Heart left ventricle (tissue), 16 donors: ENCODE results near the gene RNFT2. TPM values are rescaled to one million over a fixed set of nuclear protein-coding genes. Genes with fewer than 3 reads are reported as not detected.

Experiments
- ATAC-seq, 4 donors: fragments of 200-7000 bp; cut with Tn5 transposase; one replicate each; pipeline ENCODE4 v1.9.1; 2020 to 2022; ENCODE audit warnings: moderate library complexity in 4 of 4, mild to moderate bottlenecking in 3 of 4, moderate number of reproducible peaks in 1 of 4
- DNase-seq, 5 donors: peaks; one replicate each; pipeline ENCODE4 v3.0.0-alpha.2; 2020
- H3K27ac ChIP-seq, 12 donors: fragments of 200-600 bp; sonication (generic) in 4 of 12; one replicate each; pipeline versions ENCODE4 v1.5.0 to v1.8.0; 2016 to 2022; ENCODE audit warnings: mild to moderate bottlenecking in 2 of 12
- H3K27me3 ChIP-seq, 9 donors: fragments of 200-600 bp; sonication (generic) in 2 of 9; one replicate each; pipeline versions ENCODE4 v1.5.1 to v1.8.0; 2016 to 2022; ENCODE audit warnings: mild to moderate bottlenecking in 3 of 9
- H3K36me3 ChIP-seq, 9 donors: fragments of 200-600 bp; sonication (generic) in 2 of 9; one replicate each; pipeline versions ENCODE4 v1.5.0 to v1.8.0; 2018 to 2022; ENCODE audit warnings: mild to moderate bottlenecking in 2 of 9
- H3K4me1 ChIP-seq, 12 donors: fragments of 200-600 bp; sonication (generic) in 4 of 12; one replicate each; pipeline versions ENCODE4 v1.5.0 to v1.8.0; 2016 to 2022; ENCODE audit warnings: mild to moderate bottlenecking in 3 of 12
- H3K4me3 ChIP-seq, 12 donors: fragments of 200-600 bp; sonication (generic) in 4 of 12; one replicate each; pipeline versions ENCODE4 v1.5.0 to v1.8.0; 2017 to 2022; ENCODE audit warnings: mild to moderate bottlenecking in 9 of 12, moderate library complexity in 4 of 12
- H3K9me3 ChIP-seq, 12 donors: fragments of 200-600 bp; sonication (generic) in 4 of 12; one replicate each; pipeline versions ENCODE4 v1.5.0 to v1.8.0; 2016 to 2022; ENCODE audit warnings: mild to moderate bottlenecking in 1 of 12
- POLR2A ChIP-seq, 2 donors: fragments of 450-650 bp; IDR thresholded peaks; one replicate each; pipeline ENCODE4 v1.6.1; 2017; ENCODE audit warnings: antibody characterized with exemption in 2 of 2, mild to moderate bottlenecking in 2 of 2, moderate library complexity in 2 of 2
- WGBS, 4 donors: extraction: QIAGEN DNeasy Blood & Tissue Kit in 2 of 4; methylation state at CpG; one replicate each; pipeline versions ENCODE4 v1.1.5 to v1.1.7; 2013 to 2018; 5-methylcytosine and 5-hydroxymethylcytosine counted together
- intact Hi-C, 10 donors: fragments of 100-400 bp; cut with DNase I; formaldehyde crosslinking; loops; one replicate each; pipeline versions ENCODE4 v1.11.1 to v1.14.2; 2022
- polyA plus RNA-seq, 2 donors: library from polyadenylated mRNA; stranded (reverse); fragments of 200-250 nt; gene quantifications; one replicate each; pipeline ENCODE4 v1.2.3, GENCODE V29; 2013
- total RNA-seq, 9 donors: library from RNA; depleted of rRNA in 2 of 9; stranded (reverse); fragments of >200 nt in 2 of 9; fragmentation: NEBNext Ultra II Directional in 3 of 9; extraction: Animal tissue kit (Norgen Biotek cat#: 25700) in 3 of 9; gene quantifications; one replicate each; pipeline versions ENCODE4 v1.1.0 to v1.2.4, GENCODE V29; 2016 to 2023
- TF ChIP-seq, protein P1 (sequence below), 12 donors: fragments of 200-600 bp; sonication (generic) in 4 of 12; IDR thresholded peaks; one replicate each; pipeline versions ENCODE4 v1.5.0 to v1.8.0; 2018 to 2022; ENCODE audit warnings: antibody characterized with exemption in 12 of 12, mild to moderate bottlenecking in 5 of 12
- donor health status: ischemic (EF 13 %, LVEDD 7.1; RV severe dilation, severe dysfunction).
- donor health status: healthy with polysubstance abuse.
- donor health status: DM: no; HTN: yes; CAD: no.
- donor health status: DM: no; HTN: no; CAD: no.
- donor health status: ischemic (EF 25% LVEDD 6.9; RV normal size, moderate dysfunction).
- donor health status: ischemic (EF 25% LVEDD 5.7; RV mildly dilated, moderate dysfunction).
- donor health status: healthy.
- donor health status: DM: yes; HTN: yes; CAD: no.
- donor health status: ischemic (EF 35%, LVEDD 5.7; RV mildly dilated, moderate dysfunction).
- donor health status: nonischemic (EF 11% LVEDD 7.7; RV severe dilation, severe dysfunction).
- donor health status: DM: yes; HTN: yes; CAD: no.
- donor health status: PGD.
- donor health status: ischemic (EF 29% LVEDD 5.4; RV normal size, mild dysfunction).
- donor health status: nonischemic (EF 23%, LVEDD 6.1; RV moderate dilation, normal function).

RNFT2 gene
- total and polyA plus RNA-seq, 11 donors, result 0.58 to 2.4 (median 1.6) TPM

GRCh38 chr12:116878567-116879508 is 140.7 kb downstream of the RNFT2 start:
- H3K27me3 ChIP-seq, result peaks cover 13 to 83% (median 33%) of the 10 kb centered on the region in 9 donors

GRCh38 chr12:116879509-116880212 is 141.5 kb downstream of the RNFT2 start:
- Histone ChIP-seq H3K36me3 (no peaks in the 10 kb centered on the region), H3K4me1 (peaks cover 3 to 41% (median 27%) of the 10 kb centered on the region in 12 donors), H3K4me3 (peak overlapping the region; percentile 19 to 60 (median 44)), H3K27ac (no peak overlapping the region), H3K9me3 (peaks cover 0 to 6% (median 0%) of the 10 kb centered on the region in 12 donors), H3K27me3 (peaks cover 13 to 84% (median 33%) of the 10 kb centered on the region in 9 donors)
- 1 to 3% (median 2%) methylated on average over 15 to 52 of the region's 52 CpGs for WGBS, 4 donors
- ATAC-seq (peak in 1 of 4 donors; percentile 23), DNase-seq (no peak)
- TF ChIP-seq, protein P1, sequence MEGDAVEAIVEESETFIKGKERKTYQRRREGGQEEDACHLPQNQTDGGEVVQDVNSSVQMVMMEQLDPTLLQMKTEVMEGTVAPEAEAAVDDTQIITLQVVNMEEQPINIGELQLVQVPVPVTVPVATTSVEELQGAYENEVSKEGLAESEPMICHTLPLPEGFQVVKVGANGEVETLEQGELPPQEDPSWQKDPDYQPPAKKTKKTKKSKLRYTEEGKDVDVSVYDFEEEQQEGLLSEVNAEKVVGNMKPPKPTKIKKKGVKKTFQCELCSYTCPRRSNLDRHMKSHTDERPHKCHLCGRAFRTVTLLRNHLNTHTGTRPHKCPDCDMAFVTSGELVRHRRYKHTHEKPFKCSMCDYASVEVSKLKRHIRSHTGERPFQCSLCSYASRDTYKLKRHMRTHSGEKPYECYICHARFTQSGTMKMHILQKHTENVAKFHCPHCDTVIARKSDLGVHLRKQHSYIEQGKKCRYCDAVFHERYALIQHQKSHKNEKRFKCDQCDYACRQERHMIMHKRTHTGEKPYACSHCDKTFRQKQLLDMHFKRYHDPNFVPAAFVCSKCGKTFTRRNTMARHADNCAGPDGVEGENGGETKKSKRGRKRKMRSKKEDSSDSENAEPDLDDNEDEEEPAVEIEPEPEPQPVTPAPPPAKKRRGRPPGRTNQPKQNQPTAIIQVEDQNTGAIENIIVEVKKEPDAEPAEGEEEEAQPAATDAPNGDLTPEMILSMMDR (IDR thresholded peaks at IDR 0.05), result no peak
- TF ChIP-seq POLR2A (IDR thresholded peaks at IDR 0.05), result no peak
- intact Hi-C loops, result loop anchor here in 8 of 10 donors (2.0 to 10.0 kb wide), 3 partner anchors 175 to 177 kb away; no protein-coding TSS in a partner anchor

More at GRCh38 chr12:116878567-116879508, 140.7 kb downstream of the RNFT2 start:
- TF ChIP-seq, protein P1 (IDR thresholded peaks at IDR 0.05), result no peak
- peaks cover 0 to 11% (median 0%) of the 10 kb centered on the region in 12 donors for H3K9me3 ChIP-seq
- no peaks in the 10 kb centered on the region for H3K36me3 ChIP-seq
- H3K27ac ChIP-seq, result no peak overlapping the region
- 2 to 4% (median 3%) methylated on average over 47 to 55 of the region's 55 CpGs for WGBS, 4 donors
- peak overlapping the region; percentile 20 to 60 (median 42) for H3K4me3 ChIP-seq
- DNase-seq, result peak in 1 of 5 donors; percentile 11
- ATAC-seq, result peak in 3 of 4 donors; percentile 31 to 44 (median 34)
- intact Hi-C loops, result no loop called here
- H3K4me1 ChIP-seq, result peaks cover 3 to 41% (median 27%) of the 10 kb centered on the region in 12 donors

DNA sequence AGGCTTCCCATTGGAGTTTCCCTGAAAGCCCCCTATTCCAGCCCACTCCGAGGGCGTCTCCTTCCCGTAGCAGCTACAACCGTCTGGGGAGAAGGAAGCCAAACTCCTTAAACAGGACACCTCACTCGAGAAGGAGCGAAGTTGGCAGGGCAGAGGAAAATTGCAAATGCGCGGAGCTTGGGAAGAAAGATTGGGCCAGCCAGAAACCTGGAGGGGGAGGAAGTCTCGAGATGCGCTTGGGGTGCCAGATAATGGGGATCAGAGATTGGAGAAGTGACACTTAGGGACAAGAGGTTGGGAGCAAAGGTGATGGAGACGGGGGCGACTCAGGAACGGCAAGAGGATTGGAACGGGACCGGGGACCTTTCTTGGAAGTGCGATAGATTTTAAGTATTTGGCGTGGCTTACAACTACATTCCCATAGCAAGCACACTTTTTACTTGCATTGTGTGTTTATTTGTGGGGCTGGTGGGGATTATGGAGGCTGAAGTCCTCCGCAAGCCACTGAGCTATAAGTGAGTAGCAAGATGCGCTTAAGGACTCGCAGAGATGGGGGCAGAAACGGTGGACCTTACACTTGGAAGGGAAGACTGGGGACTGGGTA is 142.2 kb downstream of the RNFT2 start:
- Histone ChIP-seq H3K36me3 (no peaks in the 10 kb centered on the region), H3K27me3 (peaks cover 13 to 84% (median 33%) of the 10 kb centered on the region in 9 donors), H3K9me3 (no peaks in the 10 kb centered on the region), H3K4me3 (peak overlapping the region in 10 of 12 donors; percentile 31 to 60 (median 46)), H3K27ac (no peak overlapping the region), H3K4me1 (peaks cover 3 to 41% (median 27%) of the 10 kb centered on the region in 12 donors)
- intact Hi-C loops, result loop anchor here in 8 of 10 donors (2.0 to 10.0 kb wide), 3 partner anchors 176 to 178 kb away; no protein-coding TSS in a partner anchor
- 2 to 3% (median 3%) methylated on average over 20 to 21 of the region's 21 CpGs for WGBS, 4 donors
- ATAC-seq, result peak in 1 of 4 donors; percentile 13
- DNase-seq, result no peak
- no peak for TF ChIP-seq POLR2A (IDR thresholded peaks at IDR 0.05)
- TF ChIP-seq, protein P1 (IDR thresholded peaks at IDR 0.05), result no peak
